H9 (cell line): ENCODE data around the gene COPB1. TPM values are rescaled to one million over a fixed set of nuclear protein-coding genes. Genes with fewer than 3 reads are reported as not detected.

Source experiments
- DNase-seq: peaks from one replicate; pipeline ENCODE4 v3.0.0-alpha.2; 2017
- H2AFZ ChIP-seq: one replicate; pipeline ENCODE4 v1.6.1; 2013; ENCODE audit warnings: mild to moderate bottlenecking, low read length, control low read depth, moderate library complexity
- H2AK5ac ChIP-seq: 2 replicates; pipeline ENCODE4 v1.6.1; 2013; ENCODE audit warnings: low read length, control low read depth, mixed read lengths; ENCODE audit not compliant: insufficient read length
- H2BK120ac ChIP-seq: one replicate; pipeline ENCODE4 v1.6.1; 2013; ENCODE audit warnings: low read depth, mild to moderate bottlenecking, low read length, control low read depth, inconsistent platforms; ENCODE audit not compliant: poor library complexity, severe bottlenecking
- H2BK12ac ChIP-seq: 2 replicates; pipeline ENCODE4 v1.6.1; 2013; ENCODE audit warnings: low read length, control low read depth, mixed read lengths, low read depth; ENCODE audit not compliant: insufficient read length
- H2BK15ac ChIP-seq: 2 replicates; pipeline ENCODE4 v1.6.1; 2013; ENCODE audit warnings: low read depth, low read length, control low read depth
- H2BK20ac ChIP-seq: one replicate; pipeline ENCODE4 v1.6.1; 2013; ENCODE audit warnings: low read depth, mild to moderate bottlenecking, low read length, control low read depth, inconsistent platforms; ENCODE audit not compliant: poor library complexity, severe bottlenecking
- H2BK5ac ChIP-seq: 2 replicates; pipeline ENCODE4 v1.6.1; 2013; ENCODE audit warnings: low read length, control low read depth, mixed read lengths; ENCODE audit not compliant: insufficient read length
- H3K14ac ChIP-seq: 2 replicates; pipeline ENCODE4 v1.6.1; 2013; ENCODE audit warnings: low read length, control low read depth; ENCODE audit not compliant: insufficient read depth
- H3K18ac ChIP-seq: 2 replicates; pipeline ENCODE4 v1.6.1; 2013; ENCODE audit warnings: low read depth, mild to moderate bottlenecking, mixed read lengths, low read length, control low read depth; ENCODE audit not compliant: insufficient read length
- H3K23ac ChIP-seq: 2 replicates; pipeline ENCODE4 v1.6.1; 2013; ENCODE audit warnings: low read length, control low read depth, mixed read lengths, low read depth; ENCODE audit not compliant: insufficient read length
- H3K23me2 ChIP-seq: 2 replicates; pipeline ENCODE4 v1.6.1; 2013; ENCODE audit warnings: low read depth, mild to moderate bottlenecking, mixed read lengths, low read length, control low read depth; ENCODE audit not compliant: insufficient read length, poor library complexity, severe bottlenecking
- H3K27ac ChIP-seq: 2 replicates; pipeline ENCODE4 v1.5.1; 2013; ENCODE audit warnings: low read length, control low read depth, mixed read lengths, low read depth; ENCODE audit not compliant: insufficient read length
- H3K27me3 ChIP-seq: 2 replicates; pipeline ENCODE4 v1.6.1; 2013; ENCODE audit warnings: low read length, control low read depth, inconsistent platforms; ENCODE audit not compliant: insufficient read depth
- H3K4ac ChIP-seq: 2 replicates; pipeline ENCODE4 v1.6.1; 2013; ENCODE audit warnings: low read depth, mild to moderate bottlenecking, control low read depth, inconsistent platforms, low read length, moderate library complexity
- H3K4me1 ChIP-seq: 2 replicates; pipeline ENCODE4 v1.6.1; 2013; ENCODE audit warnings: low read length, control low read depth, inconsistent platforms; ENCODE audit not compliant: insufficient read depth
- H3K4me2 ChIP-seq: 2 replicates; pipeline ENCODE4 v1.6.1; 2013; ENCODE audit warnings: low read length, control low read depth, mixed read lengths; ENCODE audit not compliant: insufficient read length, insufficient read depth
- H3K56ac ChIP-seq: 2 replicates; pipeline ENCODE4 v1.6.1; 2013; ENCODE audit warnings: low read depth, mild to moderate bottlenecking, mixed read lengths, low read length, control low read depth; ENCODE audit not compliant: insufficient read length
- H3K79me1 ChIP-seq: 2 replicates; pipeline ENCODE4 v1.6.1; 2013; ENCODE audit warnings: low read depth, mild to moderate bottlenecking, moderate library complexity, low read length, control low read depth, inconsistent platforms; ENCODE audit not compliant: insufficient read depth, poor library complexity, severe bottlenecking
- H3K79me2 ChIP-seq: 2 replicates; pipeline ENCODE4 v1.6.1; 2013; ENCODE audit warnings: low read length, control low read depth, inconsistent platforms; ENCODE audit not compliant: insufficient read depth
- H3K9ac ChIP-seq: 2 replicates; pipeline ENCODE4 v1.6.1; 2013; ENCODE audit warnings: low read length, control low read depth, mixed read lengths; ENCODE audit not compliant: insufficient read length; ENCODE audit errors: extremely low read depth
- H3K9me3 ChIP-seq: one replicate; pipeline ENCODE4 v1.6.1; 2013; ENCODE audit warnings: low read depth, low read length, inconsistent platforms; ENCODE audit not compliant: control insufficient read depth
- H3T11ph ChIP-seq: one replicate; pipeline ENCODE4 v1.6.1; 2013; ENCODE audit warnings: mild to moderate bottlenecking, low read length, control low read depth, inconsistent platforms
- H4K20me1 ChIP-seq: one replicate; pipeline ENCODE4 v1.6.1; 2013; ENCODE audit not compliant: control insufficient read depth, insufficient read length, insufficient read depth
- H4K5ac ChIP-seq: 2 replicates; pipeline ENCODE4 v1.6.1; 2013; ENCODE audit warnings: low read depth, mild to moderate bottlenecking, mixed read lengths, low read length, control low read depth; ENCODE audit not compliant: insufficient read length
- H4K8ac ChIP-seq: replicated peaks from 2 replicates; pipeline ENCODE4 v1.6.1; 2013; ENCODE audit warnings: low read length, control low read depth, mixed read lengths, low read depth; ENCODE audit not compliant: insufficient read length
- H4K91ac ChIP-seq: 2 replicates; pipeline ENCODE4 v1.6.1; 2013; ENCODE audit warnings: low read depth, mild to moderate bottlenecking, moderate library complexity, mixed read lengths, low read length, control low read depth; ENCODE audit not compliant: insufficient read length
- H3K27ac Mint-ChIP-seq, 3 experiments: 2 replicates in 2 of 3; 3 replicates in 1 of 3; pipeline ENCODE4 v1.8.0; 2020 to 2021; ENCODE audit warnings: mixed read lengths in 3 of 3, mild to moderate bottlenecking in 1 of 3, moderate library complexity in 1 of 3
- H3K27me3 Mint-ChIP-seq: 2 replicates; pipeline ENCODE4 v1.8.0; 2021; ENCODE audit warnings: low read depth, mild to moderate bottlenecking, moderate library complexity, mixed read lengths
- H3K36me3 Mint-ChIP-seq, 3 experiments: 2 replicates in 2 of 3; 3 replicates in 1 of 3; pipeline ENCODE4 v1.8.0; 2020 to 2021; ENCODE audit warnings: low read depth in 3 of 3, mixed read lengths in 3 of 3; ENCODE audit not compliant: insufficient read depth in 1 of 3
- H3K4me1 Mint-ChIP-seq, 2 experiments: 2 replicates each; pipeline ENCODE4 v1.8.0; 2020; ENCODE audit warnings: mixed read lengths in 2 of 2
- H3K4me3 Mint-ChIP-seq, 2 experiments: 2 replicates in 1 of 2; 3 replicates in 1 of 2; pipeline ENCODE4 v1.8.0; 2020 to 2021; ENCODE audit warnings: mild to moderate bottlenecking in 2 of 2, mixed read lengths in 2 of 2, moderate library complexity in 1 of 2
- H3K9me3 Mint-ChIP-seq, 2 experiments: 2 replicates in 1 of 2; 3 replicates in 1 of 2; pipeline ENCODE4 v1.8.0; 2020; ENCODE audit warnings: mild to moderate bottlenecking in 2 of 2, mixed read lengths in 2 of 2, moderate library complexity in 1 of 2
- WGBS: extraction: QIAGEN DNeasy Blood & Tissue Kit; methylation state at CpG from one replicate; pipeline ENCODE4 v1.1.7; 2013; ENCODE audit warnings: missing lambda C conversion rate, low lambda C conversion rate, mixed read lengths; ENCODE audit not compliant: insufficient read length; ENCODE audit errors: extremely low coverage; 5-methylcytosine and 5-hydroxymethylcytosine counted together
- total RNA-seq: library from RNA; stranded (reverse); gene quantifications from 2 replicates; pipeline ENCODE4 v1.2.1, GENCODE V29; 2021
- TF ChIP-seq, protein P1 (sequence below): fragments of 200-600 bp; sonication (generic); conservative IDR thresholded peaks from 3 replicates; pipeline ENCODE4 v1.8.0; 2021; ENCODE audit warnings: antibody characterized with exemption, mild to moderate bottlenecking

The COPB1 gene
- total RNA-seq, 1 experiment from 2014 or later = 71.6 TPM

DNA sequence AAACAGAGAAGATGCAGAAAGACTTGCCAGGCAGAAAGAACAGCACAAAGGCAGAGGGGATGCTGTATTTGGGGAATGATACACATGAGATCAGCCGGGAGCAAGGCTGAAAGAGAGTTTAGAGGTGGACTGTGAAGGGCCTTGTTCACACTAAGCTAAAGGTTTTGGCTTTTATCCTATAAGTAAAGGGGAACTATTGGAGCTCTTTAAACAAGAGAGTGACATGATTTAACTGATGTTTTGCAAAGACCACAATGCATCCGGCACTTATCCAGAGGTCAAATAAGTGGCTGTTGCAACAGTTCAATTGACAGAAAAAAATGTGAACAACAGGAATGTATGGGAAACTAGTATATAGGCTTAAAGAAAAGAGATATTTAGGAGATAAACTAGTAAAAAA, 76.0 kb downstream of the COPB1 start:
- no peak overlapping the region for H3K4me3 Mint-ChIP-seq
- H3K36me3 Mint-ChIP-seq = no peaks in the 10 kb centered on the region
- no peak overlapping the region for H3K27ac Mint-ChIP-seq
- peaks cover 1% of the 10 kb centered on the region; the same call in 1 of the 2 replicates for H3K27me3 Mint-ChIP-seq
- Histone ChIP-seq H3K9ac (no peak overlapping the region), H3K23ac (no peak overlapping the region), H3K27ac (no peak overlapping the region), H3K4ac (no peak overlapping the region), H4K5ac (no peak overlapping the region), H3K9me3 (no peaks in the 10 kb centered on the region), H2BK15ac (no peak overlapping the region), H4K91ac (no peak overlapping the region), H2BK120ac (no peak overlapping the region), H2BK20ac (no peak overlapping the region), H3K4me1 (peaks cover 3% of the 10 kb centered on the region), H4K20me1 (peaks cover 3% of the 10 kb centered on the region), H2AK5ac (no peak overlapping the region), H4K8ac (no peak overlapping the region), H2BK5ac (no peak overlapping the region), H3K18ac (no peak overlapping the region), H3K23me2 (no peaks in the 10 kb centered on the region), H3K79me1 (no peaks in the 10 kb centered on the region), H3K4me2 (no peak overlapping the region), H3K14ac (no peak overlapping the region), H3K56ac (no peak overlapping the region), H2AFZ (no peak overlapping the region), H3K27me3 (no peaks in the 10 kb centered on the region), H2BK12ac (no peak overlapping the region), H3K79me2 (no peaks in the 10 kb centered on the region), H3T11ph (no peak overlapping the region)
- no peaks in the 10 kb centered on the region for H3K9me3 Mint-ChIP-seq
- H3K4me1 Mint-ChIP-seq = peaks cover 6 to 7% of the 10 kb centered on the region in 2 experiments
- no peak for DNase-seq
- TF ChIP-seq, protein P1, sequence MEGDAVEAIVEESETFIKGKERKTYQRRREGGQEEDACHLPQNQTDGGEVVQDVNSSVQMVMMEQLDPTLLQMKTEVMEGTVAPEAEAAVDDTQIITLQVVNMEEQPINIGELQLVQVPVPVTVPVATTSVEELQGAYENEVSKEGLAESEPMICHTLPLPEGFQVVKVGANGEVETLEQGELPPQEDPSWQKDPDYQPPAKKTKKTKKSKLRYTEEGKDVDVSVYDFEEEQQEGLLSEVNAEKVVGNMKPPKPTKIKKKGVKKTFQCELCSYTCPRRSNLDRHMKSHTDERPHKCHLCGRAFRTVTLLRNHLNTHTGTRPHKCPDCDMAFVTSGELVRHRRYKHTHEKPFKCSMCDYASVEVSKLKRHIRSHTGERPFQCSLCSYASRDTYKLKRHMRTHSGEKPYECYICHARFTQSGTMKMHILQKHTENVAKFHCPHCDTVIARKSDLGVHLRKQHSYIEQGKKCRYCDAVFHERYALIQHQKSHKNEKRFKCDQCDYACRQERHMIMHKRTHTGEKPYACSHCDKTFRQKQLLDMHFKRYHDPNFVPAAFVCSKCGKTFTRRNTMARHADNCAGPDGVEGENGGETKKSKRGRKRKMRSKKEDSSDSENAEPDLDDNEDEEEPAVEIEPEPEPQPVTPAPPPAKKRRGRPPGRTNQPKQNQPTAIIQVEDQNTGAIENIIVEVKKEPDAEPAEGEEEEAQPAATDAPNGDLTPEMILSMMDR = no peak
- WGBS = no CpG with 5 or more reads among the region's 2 CpGs
